Stimulated activated CD8-positive, alpha-beta memory T cell treated with anti-CD3 and anti-CD28 coated beads, Interleukin-12 subunit alpha, Interleukin-12 subunit beta, amount 100 ng/mL, for 4 hours (primary cell): ENCODE data around the gene SUDS3.

ENCODE experiments used
- DNase-seq: peaks from one replicate; pipeline ENCODE4 v3.0.0-alpha.2; 2020; ENCODE audit warnings: low read depth

Gene SUDS3

GRCh38 chr12:118356809-118357256 lies 19.5 kb upstream of the SUDS3 start:
- DNase-seq: no peak

- DNase-seq: no peak
Observed at GRCh38 chr12:118357257-118358007, 18.9 kb upstream of the SUDS3 start.

GRCh38 chr12:118358008-118358359 lies 18.4 kb upstream of the SUDS3 start:
- DNase-seq: no peak

- DNase-seq: no peak
Observed at GRCh38 chr12:118358612-118359540, 17.5 kb upstream of the SUDS3 start.

GRCh38 chr12:118359541-118359915 lies 16.8 kb upstream of the SUDS3 start:
- no peak for DNase-seq

GRCh38 chr12:118361092-118361404 lies 15.3 kb upstream of the SUDS3 start:
- no peak for DNase-seq

GRCh38 chr12:118361889-118362288 lies 14.5 kb upstream of the SUDS3 start:
- DNase-seq: no peak

GRCh38 chr12:118368821-118369220 lies 7.5 kb upstream of the SUDS3 start:
- no peak for DNase-seq

GRCh38 chr12:118370601-118371000 lies 5.8 kb upstream of the SUDS3 start:
- no peak for DNase-seq

GRCh38 chr12:118371321-118372282 lies 4.8 kb upstream of the SUDS3 start:
- no peak for DNase-seq

GRCh38 chr12:118372541-118373495 lies 3.5 kb upstream of the SUDS3 start, which contains the start of gene TAOK3:
Gene TAOK3 (minus strand): TSS chr12:118372907. CDS start chr12:118255567, 117,340 bp downstream.
- DNase-seq: peak; percentile 92

GRCh38 chr12:118373616-118374015 lies 2.7 kb upstream of the SUDS3 start:
- no peak for DNase-seq

- no peak for DNase-seq
Observed at GRCh38 chr12:118374126-118374725, 2.1 kb upstream of the SUDS3 start.

GRCh38 chr12:118374909-118375308 lies 1.4 kb upstream of the SUDS3 start:
- DNase-seq: no peak

GRCh38 chr12:118375348-118375747 lies 1.0 kb upstream of the SUDS3 start:
- no peak for DNase-seq

- no peak for DNase-seq
Observed at GRCh38 chr12:118377021-118377883, 897 bp downstream of the SUDS3 start.

GRCh38 chr12:118377884-118378470 lies 1.6 kb downstream of the SUDS3 start:
- DNase-seq: peak; percentile 39

GRCh38 chr12:118391424-118391823 lies 15.1 kb downstream of the SUDS3 start:
- no peak for DNase-seq

- no peak for DNase-seq
Observed at GRCh38 chr12:118391836-118392235, 15.5 kb downstream of the SUDS3 start.
